Activated CD8-positive, alpha-beta memory T cell treated with anti-CD3 and anti-CD28 coated beads, Interleukin-2, amount 50 U/mL, for 1 hour (primary cell): ENCODE measurements around the gene NBEAL2.

Experiments used
- DNase-seq: peaks from one replicate; pipeline ENCODE4 v3.0.0-alpha.2; 2020; ENCODE audit errors: extremely low read depth

Gene NBEAL2

GRCh38 chr3:46987319-46987742, 7.9 kb downstream of the NBEAL2 start:
- DNase-seq, result no peak

DNA sequence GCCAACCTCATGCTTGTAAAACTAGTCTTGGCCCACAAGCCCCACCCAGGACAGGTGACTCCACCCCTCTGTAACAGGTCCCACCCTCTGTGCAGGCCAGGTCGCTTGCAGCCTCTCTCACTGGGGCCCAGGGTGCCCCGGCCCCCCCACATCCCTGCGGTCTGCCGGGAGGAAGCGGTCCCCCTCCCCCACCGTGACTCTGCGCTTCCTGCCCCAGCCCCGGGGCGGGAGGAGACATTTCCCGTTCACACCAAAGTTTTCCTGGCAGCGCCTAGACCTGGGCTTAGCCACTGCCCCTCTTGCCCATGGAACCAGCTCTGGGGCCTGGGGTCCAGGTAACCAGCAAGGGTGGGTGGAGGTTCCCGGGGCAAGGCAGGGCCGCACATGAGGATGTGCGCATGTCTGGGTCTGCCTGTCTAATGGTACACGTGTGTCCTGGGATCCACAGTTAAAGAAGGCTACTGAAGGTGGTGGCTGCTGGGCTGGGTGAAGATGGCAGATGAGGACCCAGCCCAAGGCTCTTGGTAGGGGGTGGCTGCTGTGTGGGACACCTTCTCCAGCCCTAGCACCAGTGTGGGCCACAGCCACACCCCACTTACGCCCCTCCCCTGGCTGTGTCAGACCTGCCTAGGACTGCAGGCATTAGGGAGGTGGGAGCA, 8.4 kb downstream of the NBEAL2 start:
- DNase-seq, result peak; percentile 74

DNA sequence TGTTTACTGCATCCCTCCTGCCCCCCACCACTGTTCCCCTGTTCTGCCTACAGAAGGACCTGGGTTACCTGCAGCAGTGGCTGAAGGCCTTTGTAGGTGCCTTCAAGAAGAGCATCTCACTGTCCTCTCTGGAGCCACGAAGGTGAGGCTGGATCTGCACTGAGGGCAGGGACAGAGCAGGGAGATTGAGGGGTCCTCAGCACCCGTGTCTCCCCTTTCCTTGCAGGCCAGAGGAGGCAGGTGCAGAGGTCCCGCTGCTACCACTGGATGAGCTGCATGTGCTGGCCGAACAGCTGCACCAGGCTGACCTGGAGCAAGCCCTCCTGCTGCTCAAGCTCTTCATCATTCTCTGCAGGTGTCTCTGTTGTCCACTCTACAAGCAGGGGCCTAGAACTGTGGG, 9.2 kb downstream of the NBEAL2 start:
- DNase-seq, result no peak

DNA sequence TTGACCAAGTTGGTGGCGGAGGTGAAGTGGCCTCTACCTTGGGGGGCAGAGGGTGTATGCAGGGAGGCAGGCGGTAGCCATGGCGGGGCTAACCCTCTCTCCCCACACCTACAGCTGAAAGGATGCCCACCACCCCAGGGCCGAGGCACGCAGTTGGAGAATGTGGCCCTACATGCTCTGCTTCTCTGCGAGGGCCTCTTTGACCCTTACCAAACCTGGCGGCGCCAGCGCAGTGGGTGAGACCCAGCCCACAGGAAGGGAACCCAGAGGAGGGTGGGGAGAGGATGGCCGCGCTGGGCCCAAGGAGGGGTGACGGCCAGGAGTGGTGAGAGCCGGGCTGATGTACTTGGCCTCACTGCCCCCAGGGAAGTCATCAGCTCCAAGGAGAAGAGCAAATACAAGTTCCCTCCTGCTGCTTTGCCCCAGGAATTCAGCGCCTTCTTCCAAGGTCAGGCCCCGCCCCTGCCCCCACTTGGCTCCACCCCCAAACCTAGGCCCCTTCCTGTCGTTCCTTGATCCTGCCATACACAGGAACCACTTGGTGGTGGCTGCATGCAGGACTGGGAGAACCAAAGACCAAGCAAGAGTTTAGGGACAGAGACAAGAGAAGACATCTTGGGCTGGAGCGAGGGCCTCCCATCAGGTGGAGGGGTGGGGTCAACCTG, 9.8 kb downstream of the NBEAL2 start:
- DNase-seq, result no peak

DNA sequence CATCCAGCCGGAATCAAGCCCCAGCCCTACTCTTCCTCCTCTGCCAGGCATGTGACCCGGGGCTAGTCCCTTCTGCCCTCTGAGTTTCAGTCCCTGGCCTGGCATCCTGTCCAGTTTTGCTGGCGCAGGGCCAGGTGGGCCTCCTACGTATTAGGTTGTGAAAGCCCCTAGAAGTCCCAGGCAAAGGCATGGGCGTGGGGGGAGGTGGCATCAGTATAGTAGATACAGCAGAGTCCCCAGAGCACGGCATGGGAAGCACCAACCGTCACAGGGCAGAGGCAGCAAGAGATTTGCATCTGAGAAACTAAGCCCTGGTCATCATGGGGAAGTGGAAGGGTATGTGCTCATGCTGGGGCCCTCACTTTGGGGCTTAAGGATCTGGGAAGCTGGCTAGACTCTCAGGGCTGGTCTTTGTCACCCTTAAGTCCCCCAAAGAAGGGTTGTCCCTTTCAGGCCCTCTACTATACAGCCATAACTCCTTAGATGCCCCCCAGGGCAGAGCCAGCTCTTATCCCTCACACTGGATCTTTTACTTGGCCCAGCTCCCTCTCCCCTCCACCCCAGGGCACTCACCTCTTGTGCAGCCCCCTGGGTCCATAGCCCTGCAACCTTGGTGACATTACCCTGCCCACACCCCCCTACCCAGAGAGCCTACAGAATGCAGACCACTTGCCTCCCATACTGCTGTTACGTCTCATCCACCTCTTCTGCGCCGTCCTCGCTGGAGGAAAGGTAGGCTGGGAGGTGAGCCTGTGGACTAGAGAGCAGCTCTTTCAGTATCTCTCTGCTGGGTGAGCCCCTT, 11.3 kb downstream of the NBEAL2 start:
- DNase-seq, result no peak

GRCh38 chr3:46991406-46992165, 12.1 kb downstream of the NBEAL2 start:
- DNase-seq, result no peak

DNA sequence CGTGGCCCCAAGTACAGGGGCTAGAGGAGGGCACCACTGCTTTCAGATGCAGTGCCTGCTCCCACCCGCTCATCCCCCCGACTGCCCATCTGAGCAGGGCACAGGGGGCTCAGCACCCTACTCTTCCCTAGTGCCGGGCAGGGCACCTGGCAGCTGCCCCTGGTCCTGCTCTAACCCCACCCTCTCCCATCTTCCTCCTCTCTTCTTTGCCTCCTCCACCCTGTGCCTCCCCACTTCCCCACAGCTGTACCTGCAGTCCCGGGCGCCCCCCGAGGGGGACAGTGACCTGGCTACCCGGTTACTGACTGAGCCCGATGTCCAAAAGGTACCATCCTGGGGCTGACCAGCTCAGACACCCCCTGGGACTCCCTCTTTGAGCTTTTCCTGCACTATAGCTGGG, 12.8 kb downstream of the NBEAL2 start:
- DNase-seq, result no peak

DNA sequence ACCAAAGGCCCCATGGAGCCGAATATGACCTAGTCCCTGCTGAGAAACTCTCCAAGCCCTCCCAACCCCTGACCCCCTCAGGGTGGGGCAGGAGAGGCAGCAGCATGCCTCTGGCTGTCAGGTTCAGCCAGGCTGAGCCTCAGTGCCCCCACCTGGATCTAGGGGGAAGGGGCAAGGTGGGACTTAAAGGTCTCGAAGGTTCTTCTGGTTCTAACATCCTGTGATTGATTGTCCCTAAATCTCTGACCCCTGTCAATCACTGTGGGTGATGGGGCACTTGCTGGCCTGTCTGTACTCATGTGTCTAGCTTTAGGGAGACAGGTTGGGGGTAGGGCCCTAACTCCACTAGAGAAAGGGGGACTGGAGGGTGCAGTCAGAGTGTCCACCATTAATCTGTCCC, 13.8 kb downstream of the NBEAL2 start:
- DNase-seq, result no peak

DNA sequence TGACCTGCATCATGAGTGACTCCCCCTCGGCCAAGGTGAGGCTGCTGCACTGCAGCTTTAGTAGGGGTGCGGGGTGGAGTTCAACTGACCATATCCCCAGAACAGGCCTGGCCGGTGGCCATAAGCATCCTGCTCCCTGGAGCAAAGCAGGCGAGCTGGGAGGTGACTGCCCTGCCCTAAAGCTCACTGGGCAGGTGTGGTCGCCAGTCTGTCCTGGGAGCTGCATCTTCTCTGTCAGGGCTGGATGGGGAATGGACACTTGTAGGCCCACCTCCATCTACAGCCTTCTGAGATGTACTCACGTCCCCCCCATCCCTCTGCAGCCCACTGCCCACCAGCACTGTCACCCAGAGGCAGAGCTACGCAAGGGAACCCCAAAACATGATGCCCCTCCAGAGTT, 14.5 kb downstream of the NBEAL2 start:
- no peak for DNase-seq

DNA sequence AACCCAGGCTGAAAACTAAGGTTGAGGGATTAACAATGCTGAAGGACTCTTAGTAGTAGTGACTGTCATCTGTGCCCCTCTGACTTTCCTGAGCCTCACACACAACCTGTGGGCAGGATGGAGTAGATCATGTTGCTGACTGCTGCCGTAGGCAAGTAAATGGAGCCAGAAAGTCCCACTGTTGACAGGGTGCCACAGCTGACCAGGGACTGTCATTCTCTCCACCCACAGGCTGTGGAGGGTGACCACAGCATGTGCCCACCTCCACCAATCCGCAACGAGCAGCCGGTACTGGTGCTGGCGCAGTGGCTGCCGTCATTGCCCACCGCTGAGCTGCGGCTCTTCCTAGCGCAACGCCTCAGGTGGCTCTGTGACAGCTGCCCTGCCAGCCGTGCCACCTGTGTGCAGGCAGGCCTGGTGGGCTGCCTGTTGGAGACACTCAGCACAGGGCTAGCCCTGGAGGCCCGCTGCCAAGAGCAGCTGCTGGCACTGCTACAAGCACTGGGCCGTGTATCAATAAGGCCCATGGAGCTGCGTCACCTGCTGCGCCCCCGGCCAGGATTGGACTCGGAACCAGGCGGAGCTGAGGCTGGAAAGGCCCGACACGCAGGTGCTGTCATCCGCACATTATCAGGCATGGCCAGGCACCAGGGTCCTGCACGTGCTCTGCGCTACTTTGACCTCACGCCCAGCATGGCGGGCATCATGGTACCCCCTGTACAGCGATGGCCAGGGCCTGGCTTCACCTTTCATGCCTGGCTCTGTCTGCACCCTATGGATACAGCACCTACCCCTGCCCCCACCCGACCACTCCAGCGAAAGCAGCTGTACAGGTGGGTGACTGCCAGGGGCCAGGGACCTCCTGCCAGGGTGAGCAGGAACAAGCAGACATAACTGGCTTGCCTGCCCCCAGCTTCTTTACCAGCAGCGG, 15.6 kb downstream of the NBEAL2 start:
- no peak for DNase-seq

GRCh38 chr3:46995901-46996562, 16.6 kb downstream of the NBEAL2 start:
- no peak for DNase-seq

DNA sequence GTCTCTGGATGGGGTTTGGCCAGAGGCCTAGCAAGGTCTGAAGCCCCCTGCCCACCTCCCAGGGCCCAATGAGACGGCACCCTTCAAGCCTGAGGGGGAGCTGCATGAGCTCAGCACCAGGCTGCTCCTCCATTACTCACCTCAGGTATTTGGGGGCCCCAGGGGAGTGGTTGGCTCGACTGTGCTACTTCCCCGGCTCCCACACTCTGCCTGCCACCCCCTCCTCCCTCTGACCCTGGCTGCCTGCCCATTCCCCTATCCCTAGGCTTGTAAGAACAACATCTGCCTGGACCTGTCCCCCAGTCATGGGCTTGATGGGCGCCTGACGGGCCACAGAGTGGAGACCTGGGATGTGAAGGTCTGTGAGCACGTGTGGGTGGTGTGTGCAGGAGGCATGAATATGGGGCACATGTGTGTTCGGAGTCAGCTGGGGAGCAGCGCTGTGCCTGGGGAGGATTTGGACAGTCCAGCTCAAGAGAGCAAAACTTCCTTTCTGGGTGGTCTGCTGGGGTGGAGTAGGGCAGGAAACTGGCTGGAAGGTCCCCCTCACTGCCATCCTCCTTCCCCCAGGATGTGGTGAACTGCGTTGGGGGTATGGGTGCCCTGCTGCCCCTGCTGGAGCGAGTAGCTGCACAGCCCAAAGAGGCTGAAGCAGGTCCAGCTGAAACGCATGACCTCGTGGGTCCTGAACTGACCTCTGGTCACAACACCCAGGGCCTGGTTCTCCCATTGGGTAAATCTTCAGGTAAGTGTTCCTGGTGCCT, 17.4 kb downstream of the NBEAL2 start:
- no peak for DNase-seq

DNA sequence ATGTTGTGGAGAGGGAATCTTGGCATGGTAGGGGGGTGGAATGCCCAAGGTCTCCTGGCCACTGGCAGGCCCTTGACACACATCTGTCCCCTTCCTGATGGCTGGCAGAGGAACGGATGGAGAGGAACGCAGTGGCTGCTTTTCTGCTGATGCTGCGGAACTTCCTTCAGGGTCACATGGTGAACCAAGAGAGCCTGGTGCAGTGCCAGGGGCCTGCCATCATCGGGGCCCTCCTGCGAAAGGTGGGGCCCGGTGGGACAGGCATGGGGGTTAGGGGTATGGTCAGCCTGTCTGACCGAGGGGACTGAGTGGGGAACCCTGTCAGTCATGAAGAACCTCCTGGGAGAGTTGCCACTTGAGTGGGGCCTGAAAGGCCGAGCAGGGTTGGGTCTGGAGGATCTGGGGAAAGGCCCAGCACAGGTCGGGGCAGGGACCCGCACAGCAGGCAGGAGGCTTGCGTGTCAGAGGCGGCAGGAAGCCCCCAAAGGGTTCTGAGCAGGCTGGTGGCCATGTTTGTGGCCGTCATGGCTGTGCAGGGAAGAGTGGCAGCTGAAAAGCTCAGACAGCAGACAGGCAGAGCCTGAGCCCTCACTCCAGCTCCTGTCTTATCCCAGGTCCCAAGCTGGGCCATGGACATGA, 18.1 kb downstream of the NBEAL2 start:
- DNase-seq, result no peak

DNA sequence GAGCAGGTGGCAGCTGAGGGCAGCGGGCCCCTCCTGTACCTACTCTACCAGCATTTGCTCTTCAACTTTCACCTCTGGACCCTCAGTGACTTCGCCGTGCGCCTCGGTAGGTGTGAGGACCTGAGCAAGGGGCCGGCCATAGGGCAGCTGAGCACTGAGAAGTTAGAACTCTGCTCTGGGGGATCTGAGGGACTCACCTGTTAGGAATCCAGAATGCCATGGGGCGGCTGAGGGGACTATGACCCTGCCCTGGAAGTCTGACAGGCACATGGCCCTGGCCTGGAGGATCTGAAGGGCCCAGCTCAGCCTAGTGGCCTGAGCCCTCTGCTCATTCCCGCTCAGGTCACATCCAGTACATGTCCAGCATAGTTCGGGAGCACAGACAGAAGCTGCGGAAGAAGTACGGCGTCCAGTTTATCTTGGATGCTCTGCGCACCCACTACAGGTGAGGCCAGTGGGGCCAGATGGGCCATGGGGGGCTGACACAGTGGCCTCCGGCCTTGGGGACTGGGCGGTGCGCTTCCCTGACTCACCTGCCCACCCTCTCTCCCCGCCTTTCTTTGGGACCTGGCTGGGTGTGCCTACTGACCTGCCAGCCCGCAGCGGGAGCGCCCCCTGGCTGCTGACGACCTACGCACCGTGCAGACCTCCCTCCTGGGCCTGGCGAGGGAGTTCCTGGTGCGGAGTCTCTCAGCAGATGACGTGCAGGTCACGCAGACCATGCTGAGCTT, 18.8 kb downstream of the NBEAL2 start:
- DNase-seq, result peak; percentile 41

DNA sequence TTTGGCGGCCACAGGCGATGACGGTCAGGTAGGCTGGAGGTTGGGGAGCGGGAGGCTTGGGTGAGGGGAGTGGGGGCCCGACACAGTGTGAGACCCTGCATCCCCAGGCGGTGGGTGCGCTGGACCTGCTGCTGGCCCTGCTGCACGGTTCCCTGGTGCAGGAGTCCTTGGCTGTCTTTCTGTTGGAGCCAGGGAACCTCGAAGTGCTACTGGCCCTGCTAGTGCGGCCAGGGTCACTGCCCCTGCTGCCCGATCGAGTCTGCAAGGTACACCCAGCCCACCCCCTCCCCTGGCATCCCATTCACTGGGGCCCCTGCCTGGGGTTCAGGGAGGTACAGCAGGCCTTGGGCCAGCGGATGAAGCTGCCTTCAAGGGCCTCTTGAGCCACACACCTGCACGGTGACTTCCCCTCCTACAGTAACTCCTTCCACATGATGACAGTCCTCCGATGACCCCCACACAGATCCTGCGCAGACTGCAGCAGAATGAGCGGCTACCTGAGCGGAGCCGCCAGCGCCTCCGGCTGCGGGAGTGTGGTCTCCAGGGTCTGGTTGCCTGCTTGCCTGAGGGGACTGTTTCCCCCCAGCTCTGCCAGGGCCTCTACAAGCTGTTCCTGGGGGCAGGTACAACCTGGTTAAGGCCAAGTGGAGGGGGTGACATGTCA, 19.5 kb downstream of the NBEAL2 start:
- DNase-seq, result no peak

GRCh38 chr3:46999516-47000197, 20.2 kb downstream of the NBEAL2 start:
- DNase-seq, result no peak

GRCh38 chr3:47000198-47000815, 20.8 kb downstream of the NBEAL2 start:
- no peak for DNase-seq
